Kidney (tissue), 14 donors: ENCODE results near the gene C2orf76. TPM values are rescaled to one million over a fixed set of nuclear protein-coding genes. Genes with fewer than 3 reads are reported as not detected.

ENCODE experiments used
- DNase-seq, 5 donors: peaks; one replicate each; pipeline ENCODE4 v3.0.0-alpha.2; 2013 to 2020
- FAIRE-seq: peaks from 2 replicates; lab custom pipeline; 2012; peaks lifted over from hg19 to GRCh38; lab: Jason Lieb, UNC
- H3K27ac ChIP-seq, 2 donors: one replicate each; pipeline ENCODE4 v1.7.0; 2013; ENCODE audit warnings: low read depth in 2 of 2, low read length in 2 of 2, inconsistent platforms in 1 of 2
- H3K27me3 ChIP-seq: one replicate; pipeline ENCODE4 v1.7.1; 2013; ENCODE audit warnings: low read length, inconsistent platforms; ENCODE audit not compliant: control insufficient read depth, insufficient read depth
- H3K36me3 ChIP-seq, 3 donors: one replicate each; pipeline versions ENCODE4 v1.7.0 to v1.7.1; 2013; ENCODE audit warnings: low read length in 3 of 3, control low read depth in 1 of 3, inconsistent platforms in 1 of 3; ENCODE audit not compliant: insufficient read depth in 3 of 3, control insufficient read depth in 2 of 3
- H3K4me1 ChIP-seq, 3 donors: one replicate each; pipeline versions ENCODE4 v1.7.0 to v1.7.1; 2013; ENCODE audit warnings: low read length in 3 of 3, inconsistent platforms in 1 of 3, low read depth in 1 of 3; ENCODE audit not compliant: control insufficient read depth in 2 of 3, insufficient read depth in 2 of 3
- H3K4me3 ChIP-seq, 3 donors: one replicate each; pipeline versions ENCODE4 v1.7.0 to v1.8.1; 2013; ENCODE audit warnings: low read length in 3 of 3, control low read depth in 1 of 3, inconsistent platforms in 1 of 3
- H3K9ac ChIP-seq, 3 donors: one replicate each; pipeline versions ENCODE4 v1.7.0 to v1.7.1; 2013; ENCODE audit warnings: low read length in 3 of 3, control low read depth in 1 of 3, inconsistent platforms in 1 of 3
- H3K9me3 ChIP-seq, 3 donors: one replicate each; pipeline versions ENCODE4 v1.7.0 to v1.7.1; 2013; ENCODE audit warnings: low read length in 3 of 3, control low read depth in 1 of 3, inconsistent platforms in 1 of 3; ENCODE audit not compliant: control insufficient read depth in 2 of 3, insufficient read depth in 1 of 3
- intact Hi-C: fragments of 100-400 bp; cut with DNase I; formaldehyde crosslinking; loops from one replicate; pipeline ENCODE4 v1.11.1; 2022
- polyA plus RNA-seq: library from polyadenylated mRNA; stranded (reverse); fragments of 350-450 nt; fragmentation: Illumina TruSeq; extraction: RNeasy Lipid Tissue Mini Kit (QIAGEN cat#74804); gene quantifications from one replicate; pipeline ENCODE4 v1.2.3, GENCODE V29; 2014; ENCODE audit warnings: low read depth, low replicate concordance; ENCODE audit not compliant: insufficient read depth
- total RNA-seq: library from RNA; stranded (reverse); fragmentation: NEBNext Ultra II Directional; extraction: Animal tissue kit (Norgen Biotek cat#: 25700); gene quantifications from one replicate; pipeline ENCODE4 v1.2.1, GENCODE V29; 2021
- TF ChIP-seq, protein P1 (sequence below): IDR thresholded peaks from 3 replicates; pipeline ENCODE4 v1.5.1; 2012; ENCODE audit warnings: mild to moderate bottlenecking, moderate library complexity, borderline replicate concordance; ENCODE audit not compliant: insufficient read depth; ENCODE audit errors: extremely low read depth
- donor health status: control.
- donor health status: control.
- donor health status: control.
- donor health status: control.
- donor health status: control.
- donor health status: DM: yes; HTN: yes; CAD: no.
- donor health status: Normal renal cell carcinoma (clear cell type).

C2orf76 gene
- total and polyA plus RNA-seq, 2 donors from 2014 or later, result 12.4 to 31.3 TPM

DNA sequence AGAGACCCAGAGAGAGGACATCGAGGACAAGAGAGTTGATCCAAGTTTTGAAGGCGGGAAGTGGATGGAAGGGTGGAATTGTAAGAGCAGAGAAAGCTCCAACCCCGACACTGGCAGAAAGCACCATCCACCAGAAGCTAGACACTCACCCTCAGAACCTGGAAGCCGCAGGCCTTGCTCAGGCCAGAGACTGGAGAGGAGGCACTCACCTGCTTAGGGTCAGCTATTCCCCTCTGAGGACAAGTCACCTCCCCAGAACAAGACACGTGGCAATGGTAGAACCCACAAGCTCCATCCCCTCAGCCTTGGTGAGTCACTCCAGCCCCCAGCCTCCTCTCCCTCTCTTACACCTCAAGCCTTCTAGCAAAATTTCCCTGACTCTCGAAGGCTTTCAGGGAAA lies 78.1 kb downstream of the C2orf76 start:
- FAIRE-seq, result no peak
- intact Hi-C loops, result loop anchor here (10.0 kb wide), 1 partner anchor 74 kb away; no protein-coding TSS in a partner anchor
- H3K4me1 ChIP-seq, result no peaks in the 10 kb centered on the region
- TF ChIP-seq, protein P1, sequence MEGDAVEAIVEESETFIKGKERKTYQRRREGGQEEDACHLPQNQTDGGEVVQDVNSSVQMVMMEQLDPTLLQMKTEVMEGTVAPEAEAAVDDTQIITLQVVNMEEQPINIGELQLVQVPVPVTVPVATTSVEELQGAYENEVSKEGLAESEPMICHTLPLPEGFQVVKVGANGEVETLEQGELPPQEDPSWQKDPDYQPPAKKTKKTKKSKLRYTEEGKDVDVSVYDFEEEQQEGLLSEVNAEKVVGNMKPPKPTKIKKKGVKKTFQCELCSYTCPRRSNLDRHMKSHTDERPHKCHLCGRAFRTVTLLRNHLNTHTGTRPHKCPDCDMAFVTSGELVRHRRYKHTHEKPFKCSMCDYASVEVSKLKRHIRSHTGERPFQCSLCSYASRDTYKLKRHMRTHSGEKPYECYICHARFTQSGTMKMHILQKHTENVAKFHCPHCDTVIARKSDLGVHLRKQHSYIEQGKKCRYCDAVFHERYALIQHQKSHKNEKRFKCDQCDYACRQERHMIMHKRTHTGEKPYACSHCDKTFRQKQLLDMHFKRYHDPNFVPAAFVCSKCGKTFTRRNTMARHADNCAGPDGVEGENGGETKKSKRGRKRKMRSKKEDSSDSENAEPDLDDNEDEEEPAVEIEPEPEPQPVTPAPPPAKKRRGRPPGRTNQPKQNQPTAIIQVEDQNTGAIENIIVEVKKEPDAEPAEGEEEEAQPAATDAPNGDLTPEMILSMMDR, result no peak
- H3K27ac ChIP-seq, result no peak overlapping the region
- no peak for DNase-seq
- H3K27me3 ChIP-seq, result no peaks in the 10 kb centered on the region
- H3K4me3 ChIP-seq, result no peak overlapping the region
- no peak overlapping the region for H3K9ac ChIP-seq
- no peaks in the 10 kb centered on the region for H3K9me3 ChIP-seq
- H3K36me3 ChIP-seq, result no peaks in the 10 kb centered on the region

DNA sequence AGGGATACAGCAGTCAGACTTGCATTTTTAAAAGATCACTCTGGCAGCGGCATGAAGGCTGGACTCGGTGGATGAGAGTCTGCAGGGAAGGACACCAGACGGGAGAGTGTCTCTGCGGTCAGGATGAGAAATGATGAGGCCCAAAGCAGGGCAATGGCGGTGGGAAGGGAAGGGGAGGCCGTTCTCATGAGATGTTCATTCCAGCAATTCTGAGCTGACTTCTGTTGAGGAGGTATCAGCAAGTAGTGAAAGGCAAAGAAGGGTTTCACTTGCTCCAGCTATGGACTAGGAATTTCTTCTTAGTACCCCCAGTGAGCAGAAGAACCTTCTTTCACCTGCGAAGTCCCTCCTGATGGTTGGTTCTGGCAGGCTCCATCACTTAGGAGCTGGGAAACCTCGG lies 80.0 kb downstream of the C2orf76 start:
- no peak overlapping the region for H3K4me3 ChIP-seq
- TF ChIP-seq, protein P1, result no peak
- H3K27ac ChIP-seq, result no peak overlapping the region
- DNase-seq (no peak), FAIRE-seq (no peak)
- intact Hi-C loops, result loop anchor here (10.0 kb wide), 1 partner anchor 72 kb away; no protein-coding TSS in a partner anchor
- no peaks in the 10 kb centered on the region for H3K9me3 ChIP-seq
- no peaks in the 10 kb centered on the region for H3K27me3 ChIP-seq
- H3K36me3 ChIP-seq, result no peaks in the 10 kb centered on the region
- no peak overlapping the region for H3K9ac ChIP-seq
- H3K4me1 ChIP-seq, result no peaks in the 10 kb centered on the region

DNA sequence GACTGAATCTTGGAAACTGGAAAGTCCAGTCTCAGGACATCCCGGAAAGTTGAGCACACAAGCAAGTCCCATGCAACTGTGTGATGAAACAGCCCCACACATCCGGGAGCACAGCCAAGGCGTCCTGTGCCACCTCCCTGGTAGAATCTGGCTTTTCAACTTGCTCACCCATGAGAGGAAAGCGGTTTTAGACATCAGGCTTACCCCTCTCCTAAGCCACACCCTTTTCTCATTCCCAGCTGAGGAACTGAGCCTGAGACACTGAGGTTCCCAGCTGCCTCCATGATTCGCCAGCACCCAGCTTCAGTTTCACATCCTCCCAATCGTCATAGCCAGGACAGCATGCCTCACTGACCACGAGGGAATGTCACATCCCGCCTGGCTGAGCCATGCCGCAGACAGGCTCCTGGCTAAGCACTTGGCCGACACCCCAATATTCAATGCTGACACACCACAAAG lies 82.7 kb downstream of the C2orf76 start:
- no peak overlapping the region for H3K27ac ChIP-seq
- TF ChIP-seq, protein P1, result no peak
- no peaks in the 10 kb centered on the region for H3K36me3 ChIP-seq
- no peak overlapping the region for H3K4me3 ChIP-seq
- no peaks in the 10 kb centered on the region for H3K4me1 ChIP-seq
- peak in 2 of 5 donors; percentile 14 to 87 for DNase-seq
- no peaks in the 10 kb centered on the region for H3K9me3 ChIP-seq
- no peak overlapping the region for H3K9ac ChIP-seq
- H3K27me3 ChIP-seq, result no peaks in the 10 kb centered on the region
- FAIRE-seq, result no peak
- intact Hi-C loops, result loop anchor here (10.0 kb wide), 1 partner anchor 69 kb away; no protein-coding TSS in a partner anchor
